BJ (cell line): ENCODE measurements around the gene ADARB2. TPM values are rescaled to one million over a fixed set of nuclear protein-coding genes. Genes with fewer than 3 reads are reported as not detected.

Source experiments
- CTCF ChIA-PET: fragments of 350-600 bp; formaldehyde crosslinking; extraction: SDS; loops from one replicate; lab custom pipeline; 2021; ENCODE audit warnings: antibody characterized with exemption, inconsistent platforms; lab: Yijun Ruan, JAX
- POLR2A ChIA-PET: fragments of 300-600 bp; sonication (Branson Sonifier 250); formaldehyde crosslinking; extraction: SDS; loops from one replicate; lab custom pipeline; 2021; ENCODE audit warnings: antibody characterized with exemption; lab: Charles Lee
- DNase-seq: peaks from one replicate; pipeline ENCODE4 v3.0.0-alpha.2; 2011; ENCODE audit warnings: low read depth
- H3K27me3 ChIP-seq: 2 replicates; pipeline ENCODE4 v1.6.0; 2011; ENCODE audit warnings: low read length; ENCODE audit not compliant: control insufficient read depth, insufficient read depth
- H3K36me3 ChIP-seq: 2 replicates; pipeline ENCODE4 v1.5.1; 2011; ENCODE audit warnings: low read length; ENCODE audit not compliant: control insufficient read depth, insufficient read depth
- H3K4me3 ChIP-seq: 2 replicates; pipeline ENCODE4 v1.5.1; 2011; ENCODE audit warnings: low read depth, mild to moderate bottlenecking, control low read depth, low read length
- polyA plus RNA-seq: library from polyadenylated mRNA; depleted of rRNA; stranded (reverse); fragments of >200 nt; gene quantifications from 2 replicates; pipeline ENCODE4 v1.2.3, GENCODE V29; 2011
- TF ChIP-seq, protein P1 (sequence below): IDR thresholded peaks from 2 replicates; pipeline ENCODE4 v1.5.1; 2011; ENCODE audit warnings: low read depth, mild to moderate bottlenecking, control low read depth, inconsistent platforms, low read length, moderate library complexity; ENCODE audit not compliant: insufficient read depth

The ADARB2 gene
- polyA plus RNA-seq, 1 experiment, result not detected

DNA sequence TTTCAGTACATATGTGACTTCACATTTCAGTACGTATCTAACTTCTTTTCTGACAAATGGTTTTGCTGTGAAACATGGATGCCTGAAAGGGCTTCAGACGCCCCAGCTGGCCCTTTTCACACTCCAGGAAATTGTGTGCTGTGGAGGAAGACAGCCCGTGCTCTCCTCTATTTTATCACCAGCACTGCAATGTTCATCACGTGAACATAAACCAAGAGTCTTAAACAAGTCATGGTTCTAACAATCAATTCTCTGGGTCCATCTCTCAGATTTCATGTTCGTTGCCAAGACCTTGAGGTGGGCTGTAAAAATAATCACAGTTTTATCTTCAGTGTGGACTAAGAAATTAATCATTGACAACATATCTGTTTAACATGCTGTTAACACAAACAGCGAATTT, 539.9 kb downstream of the ADARB2 start:
- no peak overlapping the region for H3K4me3 ChIP-seq
- ChIA-PET POLR2A (no interaction called here), CTCF (no interaction called here)
- no peaks in the 10 kb centered on the region for H3K36me3 ChIP-seq
- no peak for DNase-seq
- TF ChIP-seq, protein P1, sequence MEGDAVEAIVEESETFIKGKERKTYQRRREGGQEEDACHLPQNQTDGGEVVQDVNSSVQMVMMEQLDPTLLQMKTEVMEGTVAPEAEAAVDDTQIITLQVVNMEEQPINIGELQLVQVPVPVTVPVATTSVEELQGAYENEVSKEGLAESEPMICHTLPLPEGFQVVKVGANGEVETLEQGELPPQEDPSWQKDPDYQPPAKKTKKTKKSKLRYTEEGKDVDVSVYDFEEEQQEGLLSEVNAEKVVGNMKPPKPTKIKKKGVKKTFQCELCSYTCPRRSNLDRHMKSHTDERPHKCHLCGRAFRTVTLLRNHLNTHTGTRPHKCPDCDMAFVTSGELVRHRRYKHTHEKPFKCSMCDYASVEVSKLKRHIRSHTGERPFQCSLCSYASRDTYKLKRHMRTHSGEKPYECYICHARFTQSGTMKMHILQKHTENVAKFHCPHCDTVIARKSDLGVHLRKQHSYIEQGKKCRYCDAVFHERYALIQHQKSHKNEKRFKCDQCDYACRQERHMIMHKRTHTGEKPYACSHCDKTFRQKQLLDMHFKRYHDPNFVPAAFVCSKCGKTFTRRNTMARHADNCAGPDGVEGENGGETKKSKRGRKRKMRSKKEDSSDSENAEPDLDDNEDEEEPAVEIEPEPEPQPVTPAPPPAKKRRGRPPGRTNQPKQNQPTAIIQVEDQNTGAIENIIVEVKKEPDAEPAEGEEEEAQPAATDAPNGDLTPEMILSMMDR, result no peak
- no peaks in the 10 kb centered on the region for H3K27me3 ChIP-seq

DNA sequence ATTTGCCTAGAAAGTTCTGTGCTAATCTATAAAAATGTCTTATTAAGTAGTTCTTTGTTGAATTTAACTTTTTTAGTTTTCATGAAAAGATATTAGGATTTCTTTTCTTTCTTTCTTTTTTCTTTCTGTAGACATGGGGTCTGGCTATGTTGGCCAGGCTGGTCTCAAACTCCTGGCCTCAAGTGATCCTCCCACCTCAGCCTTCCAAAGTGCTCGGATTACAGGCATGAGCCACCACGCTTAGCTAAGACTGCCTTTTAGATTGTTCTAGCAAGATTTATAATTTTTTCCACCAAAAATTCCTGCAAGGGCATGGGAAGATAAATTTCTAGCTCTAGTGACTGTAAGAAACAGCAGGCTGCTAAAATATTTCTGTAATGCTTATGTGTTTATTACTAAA, 540.7 kb downstream of the ADARB2 start:
- ChIA-PET POLR2A (no interaction called here), CTCF (no interaction called here)
- DNase-seq, result no peak
- H3K27me3 ChIP-seq, result no peaks in the 10 kb centered on the region
- H3K36me3 ChIP-seq, result no peaks in the 10 kb centered on the region
- no peak overlapping the region for H3K4me3 ChIP-seq
- TF ChIP-seq, protein P1, result no peak

DNA sequence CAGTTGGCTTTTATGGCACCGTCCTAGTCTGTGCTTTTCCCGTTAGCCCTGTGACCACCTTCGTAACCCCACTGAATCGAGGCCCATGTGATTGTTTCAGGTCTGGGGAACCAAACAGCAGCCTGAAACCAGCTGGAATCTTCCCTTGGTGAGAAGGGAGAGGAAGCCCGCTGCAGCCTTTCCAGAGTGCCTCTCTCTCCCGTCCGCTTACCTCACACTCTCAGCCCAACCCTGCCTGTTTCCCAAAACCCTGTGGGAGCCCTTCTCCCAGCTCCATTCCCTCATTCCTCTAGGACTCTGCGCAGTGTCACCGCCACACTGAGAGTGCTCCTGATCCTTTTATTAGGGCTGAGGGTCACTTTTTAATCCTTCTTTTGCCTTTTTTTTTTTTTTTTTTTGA, 541.5 kb downstream of the ADARB2 start:
- POLR2A ChIA-PET, result no interaction called here
- no peak for DNase-seq

GRCh38 chr10:1194161-1194560, 543.2 kb downstream of the ADARB2 start:
- Histone ChIP-seq H3K4me3 (no peak overlapping the region), H3K27me3 (no peaks in the 10 kb centered on the region), H3K36me3 (no peaks in the 10 kb centered on the region)
- no peak for DNase-seq
- TF ChIP-seq, protein P1, result no peak
- CTCF ChIA-PET, result no interaction called here
- POLR2A ChIA-PET, result no interaction called here

More for the DNA sequence above, 541.5 kb downstream of the ADARB2 start:
- Histone ChIP-seq H3K27me3 (no peaks in the 10 kb centered on the region), H3K4me3 (no peak overlapping the region), H3K36me3 (no peaks in the 10 kb centered on the region)
- TF ChIP-seq, protein P1, result no peak
- CTCF ChIA-PET, result no interaction called here

GRCh38 chr10:1193561-1193960, 543.8 kb downstream of the ADARB2 start:
- Histone ChIP-seq H3K36me3 (no peaks in the 10 kb centered on the region), H3K27me3 (no peaks in the 10 kb centered on the region), H3K4me3 (no peak overlapping the region)
- POLR2A ChIA-PET, result no interaction called here
- TF ChIP-seq, protein P1, result no peak
- CTCF ChIA-PET, result no interaction called here
- no peak for DNase-seq
